Measurements from ENCODE around the gene MRPS18B. TPM values are rescaled to one million over a fixed set of nuclear protein-coding genes. Genes with fewer than 3 reads are reported as not detected.
A peak's percentile ranks its signal among the peaks of the same experiment; 100 is the strongest.

MRPS18B gene
- total and polyA plus RNA-seq, 2 donors from 2014 or later, result 62.1 to 135 TPM

DNA sequence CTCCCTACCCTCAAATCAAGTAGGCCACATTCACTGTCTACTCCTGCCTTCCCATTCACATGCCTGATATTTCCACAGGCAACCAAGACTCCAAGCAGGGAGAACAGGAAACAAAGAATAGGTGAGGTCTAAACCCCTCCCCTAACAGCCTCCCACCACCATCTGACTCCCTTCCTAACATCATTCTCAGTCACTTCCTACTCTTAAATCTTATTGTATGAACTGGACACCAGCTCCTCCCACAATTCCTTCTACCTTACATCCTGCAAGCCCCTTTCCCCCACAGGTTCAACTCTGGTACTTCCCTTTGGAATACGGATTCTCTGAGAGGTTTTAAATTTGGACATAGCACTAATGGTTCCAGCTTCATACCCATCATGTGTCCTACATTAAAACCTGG lies 28.3 kb downstream of the MRPS18B start:
- no peaks in the 10 kb centered on the region for H3K27me3 ChIP-seq (ENCODE audit: control insufficient read depth, insufficient read depth, low read length)
- peaks cover 3 to 10% (median 3%) of the 10 kb centered on the region in 3 donors for H3K36me3 ChIP-seq (ENCODE audit: control insufficient read depth in 2 of 3, insufficient read depth in 3 of 3, low read length in 3 of 3)
- peak overlapping the region in 1 of 3 donors; percentile 87 for H3K4me3 ChIP-seq (ENCODE audit: low read length in 3 of 3)
- DNase-seq (peak in 1 of 5 donors; percentile 22), FAIRE-seq (no peak)
- H3K27ac ChIP-seq (ENCODE audit: low read depth in 2 of 2, low read length in 2 of 2), result no peak overlapping the region
- no peaks in the 10 kb centered on the region for H3K9me3 ChIP-seq (ENCODE audit: control insufficient read depth in 2 of 3, insufficient read depth in 1 of 3, low read length in 3 of 3)
- peaks cover 0 to 12% (median 0%) of the 10 kb centered on the region in 3 donors for H3K4me1 ChIP-seq (ENCODE audit: control insufficient read depth in 2 of 3, insufficient read depth in 2 of 3, low read depth in 1 of 3, low read length in 3 of 3)
- TF ChIP-seq, protein P1, sequence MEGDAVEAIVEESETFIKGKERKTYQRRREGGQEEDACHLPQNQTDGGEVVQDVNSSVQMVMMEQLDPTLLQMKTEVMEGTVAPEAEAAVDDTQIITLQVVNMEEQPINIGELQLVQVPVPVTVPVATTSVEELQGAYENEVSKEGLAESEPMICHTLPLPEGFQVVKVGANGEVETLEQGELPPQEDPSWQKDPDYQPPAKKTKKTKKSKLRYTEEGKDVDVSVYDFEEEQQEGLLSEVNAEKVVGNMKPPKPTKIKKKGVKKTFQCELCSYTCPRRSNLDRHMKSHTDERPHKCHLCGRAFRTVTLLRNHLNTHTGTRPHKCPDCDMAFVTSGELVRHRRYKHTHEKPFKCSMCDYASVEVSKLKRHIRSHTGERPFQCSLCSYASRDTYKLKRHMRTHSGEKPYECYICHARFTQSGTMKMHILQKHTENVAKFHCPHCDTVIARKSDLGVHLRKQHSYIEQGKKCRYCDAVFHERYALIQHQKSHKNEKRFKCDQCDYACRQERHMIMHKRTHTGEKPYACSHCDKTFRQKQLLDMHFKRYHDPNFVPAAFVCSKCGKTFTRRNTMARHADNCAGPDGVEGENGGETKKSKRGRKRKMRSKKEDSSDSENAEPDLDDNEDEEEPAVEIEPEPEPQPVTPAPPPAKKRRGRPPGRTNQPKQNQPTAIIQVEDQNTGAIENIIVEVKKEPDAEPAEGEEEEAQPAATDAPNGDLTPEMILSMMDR (IDR thresholded peaks at IDR 0.05; ENCODE audit: borderline replicate concordance, extremely low read depth, insufficient read depth), result no peak
- peak overlapping the region in 2 of 3 donors; percentile 48 to 65 for H3K9ac ChIP-seq (ENCODE audit: low read length in 3 of 3)
- intact Hi-C loops (cut with DNase I), result no loop called here

DNA sequence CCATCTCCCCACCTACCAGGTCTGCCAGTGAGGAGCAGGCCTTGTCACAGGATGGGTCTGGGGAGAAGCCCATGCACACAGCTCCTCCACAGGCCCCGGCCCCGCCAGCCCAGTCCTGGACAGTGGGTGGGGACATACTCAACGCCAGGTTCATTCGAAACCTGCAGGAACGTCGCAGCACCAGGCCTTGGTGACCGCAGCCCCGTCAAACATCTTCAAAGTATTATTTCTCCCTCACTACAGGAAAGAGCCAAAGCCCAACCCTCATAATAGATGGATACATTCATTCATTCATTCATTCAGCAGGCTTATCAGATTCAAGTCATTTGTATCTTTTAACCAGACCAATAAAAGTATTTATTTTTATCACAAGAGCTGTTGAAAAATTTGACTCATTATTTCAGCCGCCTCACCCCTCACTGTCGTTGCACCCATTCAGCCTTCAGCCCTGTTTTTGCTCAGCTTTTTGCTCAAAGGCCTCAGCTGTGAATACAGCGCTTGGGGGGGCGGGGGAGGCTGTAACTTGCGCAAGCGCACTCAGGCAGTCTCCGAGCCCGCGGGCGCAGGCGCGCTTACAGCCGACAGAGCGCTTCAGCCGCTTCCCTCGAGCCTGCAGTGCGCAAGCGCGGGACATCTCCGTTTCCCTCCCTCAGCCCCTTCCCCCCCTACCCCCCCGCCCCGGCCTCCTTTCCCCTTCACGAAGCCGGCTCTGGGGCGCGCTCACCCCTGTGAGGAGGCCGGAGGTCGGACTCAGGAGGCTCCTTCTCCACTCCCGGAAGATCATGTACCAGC lies 29.0 kb downstream of the MRPS18B start, which contains the start of gene C6orf136:
Gene C6orf136 (plus strand): TSS at position 684 of the 792 bp plus-strand sequence. CDS start 99 bp downstream, at position 783.
- DNase-seq (peak; percentile 94 to 97 (median 96)), FAIRE-seq (no peak)
- Histone ChIP-seq H3K36me3 (ENCODE audit: control insufficient read depth in 2 of 3, insufficient read depth in 3 of 3, low read length in 3 of 3) (peaks cover 3 to 15% (median 3%) of the 10 kb centered on the region in 3 donors), H3K27me3 (ENCODE audit: control insufficient read depth, insufficient read depth, low read length) (no peaks in the 10 kb centered on the region), H3K4me1 (ENCODE audit: control insufficient read depth in 2 of 3, insufficient read depth in 2 of 3, low read depth in 1 of 3, low read length in 3 of 3) (peaks cover 0 to 12% (median 0%) of the 10 kb centered on the region in 3 donors), H3K27ac (ENCODE audit: low read depth in 2 of 2, low read length in 2 of 2) (peak within 1 kb of the TSS; percentile 92 to 94), H3K9me3 (ENCODE audit: control insufficient read depth in 2 of 3, insufficient read depth in 1 of 3, low read length in 3 of 3) (no peaks in the 10 kb centered on the region), H3K4me3 (ENCODE audit: low read length in 3 of 3) (peak within 1 kb of the TSS; percentile 78 to 96 (median 87)), H3K9ac (ENCODE audit: low read length in 3 of 3) (peak within 1 kb of the TSS; percentile 58 to 85 (median 68))
- TF ChIP-seq, protein P1 (IDR thresholded peaks at IDR 0.05; ENCODE audit: borderline replicate concordance, extremely low read depth, insufficient read depth), result no peak
- intact Hi-C loops (cut with DNase I), result no loop called here

DNA sequence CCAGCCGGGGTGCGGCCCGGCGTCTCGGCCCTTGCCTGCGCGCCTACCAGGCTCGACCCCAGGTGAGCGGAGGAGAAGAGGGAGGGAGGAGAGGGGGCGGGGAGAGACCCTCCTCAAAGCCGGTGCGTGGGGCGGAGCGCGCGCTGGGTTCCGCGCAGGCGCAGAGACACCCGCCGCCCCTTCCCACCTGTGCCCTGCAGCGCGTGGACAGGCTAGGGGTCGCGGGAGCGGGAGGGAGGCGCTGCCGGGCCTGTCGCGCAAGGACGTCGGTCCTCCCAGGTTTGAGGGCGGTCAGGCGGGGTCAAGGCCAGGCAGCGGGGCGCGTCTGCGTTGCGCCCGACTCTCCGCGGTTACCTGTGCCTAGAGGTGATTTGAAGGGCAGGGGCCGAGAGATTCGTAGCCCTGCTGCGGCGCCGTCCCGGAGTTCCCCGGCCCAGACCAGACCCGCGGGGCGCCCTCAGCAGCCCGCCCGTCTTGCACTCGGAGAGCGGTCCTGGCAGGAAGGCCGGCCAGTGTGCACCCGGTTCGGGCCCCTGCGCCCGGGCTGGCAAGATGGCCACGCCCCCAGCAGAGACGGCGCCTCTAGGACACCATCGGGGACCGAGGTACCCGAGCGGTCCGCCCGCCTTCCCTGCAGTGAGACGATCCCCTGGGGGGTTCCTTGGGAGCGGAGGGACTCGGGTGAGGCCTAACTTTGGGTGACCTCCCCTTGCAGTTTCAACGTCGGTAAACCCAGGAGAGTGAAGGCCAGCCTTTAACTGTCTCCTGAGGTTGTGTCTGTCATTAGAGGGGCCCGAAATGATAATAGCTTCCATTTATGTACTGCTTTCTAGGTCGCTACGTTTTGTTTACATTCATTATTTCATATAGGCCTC lies 29.8 kb downstream of the MRPS18B start:
- Histone ChIP-seq H3K9ac (ENCODE audit: low read length in 3 of 3) (peak overlapping the region; percentile 58 to 85 (median 68)), H3K4me1 (ENCODE audit: control insufficient read depth in 2 of 3, insufficient read depth in 2 of 3, low read depth in 1 of 3, low read length in 3 of 3) (peaks cover 0 to 12% (median 0%) of the 10 kb centered on the region in 3 donors), H3K4me3 (ENCODE audit: low read length in 3 of 3) (peak overlapping the region; percentile 78 to 96 (median 87)), H3K36me3 (ENCODE audit: control insufficient read depth in 2 of 3, insufficient read depth in 3 of 3, low read length in 3 of 3) (peaks cover 3 to 24% (median 5%) of the 10 kb centered on the region in 3 donors), H3K27ac (ENCODE audit: low read depth in 2 of 2, low read length in 2 of 2) (peak overlapping the region; percentile 92 to 94), H3K9me3 (ENCODE audit: control insufficient read depth in 2 of 3, insufficient read depth in 1 of 3, low read length in 3 of 3) (no peaks in the 10 kb centered on the region), H3K27me3 (ENCODE audit: control insufficient read depth, insufficient read depth, low read length) (no peaks in the 10 kb centered on the region)
- no peak for FAIRE-seq
- peak; percentile 75 to 92 (median 91) for DNase-seq
- intact Hi-C loops (cut with DNase I), result no loop called here
- TF ChIP-seq, protein P1 (IDR thresholded peaks at IDR 0.05; ENCODE audit: borderline replicate concordance, extremely low read depth, insufficient read depth), result no peak
